Memory B cell (primary cell): ENCODE results near the gene SLC7A10.

ENCODE experiments used
- ATAC-seq: fragments of 150-1000 bp; cut with Tn5 transposase; 2 replicates; pipeline ENCODE4 v1.10.0; 2021; ENCODE audit warnings: low read depth, mild to moderate bottlenecking, moderate library complexity
- DNase-seq, 2 donors: peaks; one replicate each; pipeline ENCODE4 v3.0.0; 2022; ENCODE audit warnings: low spot score in 2 of 2
- H3K27ac Mint-ChIP-seq: one replicate; pipeline ENCODE4 v1.8.0; 2022; ENCODE audit warnings: mild to moderate bottlenecking, moderate library complexity, mixed read lengths
- H3K27me3 Mint-ChIP-seq: one replicate; pipeline ENCODE4 v1.8.0; 2022; ENCODE audit warnings: mixed read lengths
- H3K36me3 Mint-ChIP-seq: one replicate; pipeline ENCODE4 v1.8.0; 2022; ENCODE audit warnings: mild to moderate bottlenecking, mixed read lengths
- H3K4me1 Mint-ChIP-seq: one replicate; pipeline ENCODE4 v1.8.0; 2022; ENCODE audit warnings: mixed read lengths
- H3K4me3 Mint-ChIP-seq: one replicate; pipeline ENCODE4 v1.8.0; 2022; ENCODE audit warnings: mild to moderate bottlenecking, moderate library complexity, mixed read lengths
- H3K9me3 Mint-ChIP-seq: one replicate; pipeline ENCODE4 v1.8.0; 2022; ENCODE audit warnings: mixed read lengths

SLC7A10 gene

GRCh38 chr19:33225458-33225926 is at the start of gene SLC7A10:
SLC7A10 (minus strand) TSS chr19:33225850; CDS start chr19:33225703, 147 bp downstream.
- no peak for DNase-seq
- H3K36me3 Mint-ChIP-seq, result peaks cover 7% of the 10 kb centered on the region
- H3K27me3 Mint-ChIP-seq, result peaks cover 43% of the 10 kb centered on the region
- H3K27ac Mint-ChIP-seq, result no peak within 1 kb of the TSS
- H3K4me3 Mint-ChIP-seq, result peak within 1 kb of the TSS; percentile 49
- ATAC-seq, result no peak
- H3K4me1 Mint-ChIP-seq, result peaks cover 3% of the 10 kb centered on the region
- peaks cover 13% of the 10 kb centered on the region for H3K9me3 Mint-ChIP-seq

- peaks cover 15% of the 10 kb centered on the region for H3K27me3 Mint-ChIP-seq
- H3K36me3 Mint-ChIP-seq, result no peaks in the 10 kb centered on the region
- no peak overlapping the region for H3K4me3 Mint-ChIP-seq
- ATAC-seq, result no peak
- no peak for DNase-seq
- H3K27ac Mint-ChIP-seq, result no peak overlapping the region
- H3K9me3 Mint-ChIP-seq, result no peaks in the 10 kb centered on the region
- H3K4me1 Mint-ChIP-seq, result no peaks in the 10 kb centered on the region
Measured at GRCh38 chr19:33274663-33275558, 49.3 kb upstream of the SLC7A10 start.

GRCh38 chr19:33273881-33274662 is 48.4 kb upstream of the SLC7A10 start:
- no peaks in the 10 kb centered on the region for H3K4me1 Mint-ChIP-seq
- ATAC-seq (no peak), DNase-seq (no peak)
- no peaks in the 10 kb centered on the region for H3K36me3 Mint-ChIP-seq
- no peak overlapping the region for H3K4me3 Mint-ChIP-seq
- H3K27ac Mint-ChIP-seq, result no peak overlapping the region
- H3K9me3 Mint-ChIP-seq, result no peaks in the 10 kb centered on the region
- H3K27me3 Mint-ChIP-seq, result peaks cover 15% of the 10 kb centered on the region

- no peak overlapping the region for H3K4me3 Mint-ChIP-seq
- H3K9me3 Mint-ChIP-seq, result no peaks in the 10 kb centered on the region
- H3K4me1 Mint-ChIP-seq, result no peaks in the 10 kb centered on the region
- H3K27ac Mint-ChIP-seq, result peak overlapping the region; percentile 72
- peaks cover 13% of the 10 kb centered on the region for H3K27me3 Mint-ChIP-seq
- DNase-seq (no peak), ATAC-seq (no peak)
- no peaks in the 10 kb centered on the region for H3K36me3 Mint-ChIP-seq
Measured at GRCh38 chr19:33273065-33273736, 47.6 kb upstream of the SLC7A10 start.

GRCh38 chr19:33271246-33272021 is 45.8 kb upstream of the SLC7A10 start:
- Mint-ChIP-seq H3K27ac (no peak overlapping the region), H3K27me3 (peaks cover 13% of the 10 kb centered on the region), H3K36me3 (no peaks in the 10 kb centered on the region), H3K4me1 (no peaks in the 10 kb centered on the region), H3K4me3 (no peak overlapping the region), H3K9me3 (no peaks in the 10 kb centered on the region)
- no peak for ATAC-seq
- no peak for DNase-seq

GRCh38 chr19:33270769-33271168 is 45.1 kb upstream of the SLC7A10 start:
- DNase-seq, result no peak
- no peak for ATAC-seq
- Mint-ChIP-seq H3K4me3 (no peak overlapping the region), H3K4me1 (no peaks in the 10 kb centered on the region), H3K27me3 (peaks cover 13% of the 10 kb centered on the region), H3K36me3 (no peaks in the 10 kb centered on the region), H3K9me3 (no peaks in the 10 kb centered on the region), H3K27ac (no peak overlapping the region)

- no peaks in the 10 kb centered on the region for H3K4me1 Mint-ChIP-seq
- no peaks in the 10 kb centered on the region for H3K36me3 Mint-ChIP-seq
- DNase-seq (no peak), ATAC-seq (no peak)
- H3K27ac Mint-ChIP-seq, result no peak overlapping the region
- peaks cover 19% of the 10 kb centered on the region for H3K27me3 Mint-ChIP-seq
- no peaks in the 10 kb centered on the region for H3K9me3 Mint-ChIP-seq
- no peak overlapping the region for H3K4me3 Mint-ChIP-seq
Measured at GRCh38 chr19:33269016-33269415, 43.4 kb upstream of the SLC7A10 start.

- Mint-ChIP-seq H3K27me3 (peaks cover 19% of the 10 kb centered on the region), H3K36me3 (no peaks in the 10 kb centered on the region), H3K4me1 (no peaks in the 10 kb centered on the region), H3K27ac (no peak overlapping the region), H3K9me3 (no peaks in the 10 kb centered on the region), H3K4me3 (no peak overlapping the region)
- DNase-seq (no peak), ATAC-seq (no peak)
Measured at GRCh38 chr19:33268162-33268991, 42.7 kb upstream of the SLC7A10 start.

GRCh38 chr19:33267706-33268105 is 42.1 kb upstream of the SLC7A10 start:
- H3K36me3 Mint-ChIP-seq, result no peaks in the 10 kb centered on the region
- peaks cover 16% of the 10 kb centered on the region for H3K27me3 Mint-ChIP-seq
- H3K4me3 Mint-ChIP-seq, result no peak overlapping the region
- no peaks in the 10 kb centered on the region for H3K4me1 Mint-ChIP-seq
- DNase-seq, result no peak
- H3K27ac Mint-ChIP-seq, result no peak overlapping the region
- ATAC-seq, result no peak
- H3K9me3 Mint-ChIP-seq, result no peaks in the 10 kb centered on the region

DNA sequence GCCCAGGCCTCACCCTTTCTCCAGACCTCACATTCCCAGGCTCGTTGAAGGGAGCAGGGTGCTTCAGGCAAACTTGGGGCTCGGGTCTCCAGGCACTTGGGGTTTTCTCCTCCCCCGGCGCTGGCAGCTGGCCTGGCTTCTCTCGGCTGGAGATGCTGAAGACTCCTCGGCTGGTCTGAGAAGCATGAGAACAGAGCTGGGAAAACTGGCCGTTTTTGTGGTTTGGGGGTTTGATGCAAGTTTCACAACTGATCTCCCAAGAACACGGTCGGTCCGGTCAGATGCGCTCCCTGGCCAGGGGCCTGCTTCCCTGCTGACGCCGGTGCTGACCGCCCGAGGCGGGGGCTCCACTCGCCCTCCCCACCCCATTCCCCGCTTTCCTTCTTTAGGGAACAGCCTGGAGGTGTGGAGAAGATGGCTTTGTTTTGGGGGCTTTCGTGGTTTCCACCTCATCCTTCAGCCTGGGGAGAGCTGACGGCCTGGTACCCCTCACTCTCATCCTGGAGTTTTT is 41.4 kb upstream of the SLC7A10 start:
- Mint-ChIP-seq H3K27me3 (peaks cover 17% of the 10 kb centered on the region), H3K9me3 (no peaks in the 10 kb centered on the region), H3K36me3 (no peaks in the 10 kb centered on the region), H3K27ac (no peak overlapping the region), H3K4me1 (peaks cover 4% of the 10 kb centered on the region), H3K4me3 (no peak overlapping the region)
- DNase-seq, result no peak
- no peak for ATAC-seq

GRCh38 chr19:33264881-33265445 is 39.3 kb upstream of the SLC7A10 start:
- peaks cover 21% of the 10 kb centered on the region for H3K27me3 Mint-ChIP-seq
- H3K4me1 Mint-ChIP-seq, result peaks cover 10% of the 10 kb centered on the region
- no peaks in the 10 kb centered on the region for H3K9me3 Mint-ChIP-seq
- H3K36me3 Mint-ChIP-seq, result no peaks in the 10 kb centered on the region
- no peak overlapping the region for H3K4me3 Mint-ChIP-seq
- ATAC-seq, result no peak
- no peak for DNase-seq
- no peak overlapping the region for H3K27ac Mint-ChIP-seq

DNA sequence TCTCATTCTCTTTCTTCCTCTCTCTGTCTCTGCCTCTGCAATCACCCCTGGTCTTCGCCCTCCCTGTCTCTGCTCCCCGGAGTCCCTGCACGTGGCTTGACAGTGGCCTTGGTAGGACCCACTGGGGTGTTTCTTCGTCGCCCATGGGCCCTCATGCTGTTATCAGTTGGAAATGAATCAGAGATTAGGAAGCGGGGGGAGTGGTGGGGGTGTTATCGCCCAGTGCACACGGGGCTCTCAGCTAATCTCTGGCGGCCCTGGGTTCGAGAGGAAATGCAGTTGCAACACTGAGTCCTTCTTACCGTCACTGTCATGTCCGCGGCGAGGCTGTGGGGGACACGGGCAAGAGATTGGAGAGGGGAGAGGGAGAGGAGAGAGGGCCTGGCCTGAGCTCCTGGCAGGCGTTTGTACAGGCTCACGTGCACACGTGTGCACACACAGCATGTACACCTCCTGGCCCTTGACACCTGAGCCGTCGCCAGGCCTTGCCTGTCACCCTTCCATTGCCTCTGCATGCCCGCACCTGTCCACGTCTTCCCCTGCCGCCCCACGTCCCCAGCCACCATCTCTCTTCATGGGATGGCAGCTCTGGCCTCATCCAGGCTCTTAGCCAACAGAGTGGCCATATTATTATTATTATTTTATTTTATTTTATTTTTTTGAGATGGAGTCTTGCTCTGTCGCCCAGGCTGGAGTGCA is 37.8 kb upstream of the SLC7A10 start:
- ATAC-seq, result no peak
- no peak for DNase-seq
- Mint-ChIP-seq H3K4me3 (no peak overlapping the region), H3K36me3 (no peaks in the 10 kb centered on the region), H3K27me3 (peaks cover 21% of the 10 kb centered on the region), H3K9me3 (no peaks in the 10 kb centered on the region), H3K4me1 (peaks cover 10% of the 10 kb centered on the region), H3K27ac (no peak overlapping the region)
